HG02981 (cell line): ENCODE data around the gene ADGRL2.

ENCODE experiments used
- ATAC-seq: cut with Tn5 transposase; IDR thresholded peaks from one replicate; pipeline ENCODE4 v1.9.1; 2021; ENCODE audit warnings: mild to moderate bottlenecking, moderate library complexity; ENCODE audit not compliant: unreplicated experiment

Gene ADGRL2

GRCh38 chr1:81899214-81899821 lies 98.6 kb downstream of the ADGRL2 start:
- no peak for ATAC-seq

GRCh38 chr1:81907575-81907974 lies 106.8 kb downstream of the ADGRL2 start:
- ATAC-seq, result no peak

- ATAC-seq, result no peak
These were observed 111.6 kb downstream of the ADGRL2 start for GRCh38 chr1:81912383-81912782.

GRCh38 chr1:81915937-81916336 lies 115.2 kb downstream of the ADGRL2 start:
- no peak for ATAC-seq

GRCh38 chr1:81920245-81920740 lies 119.6 kb downstream of the ADGRL2 start:
- ATAC-seq, result no peak

GRCh38 chr1:81920886-81921285 lies 120.2 kb downstream of the ADGRL2 start:
- ATAC-seq, result no peak

- no peak for ATAC-seq
These were observed 120.6 kb downstream of the ADGRL2 start for GRCh38 chr1:81921344-81921743.

- no peak for ATAC-seq
These were observed 121.2 kb downstream of the ADGRL2 start for GRCh38 chr1:81921851-81922462.

- ATAC-seq, result no peak
These were observed 122.2 kb downstream of the ADGRL2 start for GRCh38 chr1:81922955-81923354.

- no peak for ATAC-seq
These were observed 128.4 kb downstream of the ADGRL2 start for GRCh38 chr1:81929106-81929505.

- no peak for ATAC-seq
These were observed 136.1 kb downstream of the ADGRL2 start for GRCh38 chr1:81936853-81937252.

GRCh38 chr1:81937791-81938450 lies 137.2 kb downstream of the ADGRL2 start:
- ATAC-seq, result no peak

- ATAC-seq, result no peak
These were observed 147.8 kb downstream of the ADGRL2 start for GRCh38 chr1:81948495-81948894.

GRCh38 chr1:81949421-81949820 lies 148.7 kb downstream of the ADGRL2 start:
- ATAC-seq, result no peak

GRCh38 chr1:81950037-81950436 lies 149.3 kb downstream of the ADGRL2 start:
- no peak for ATAC-seq

GRCh38 chr1:81950591-81951244 lies 150.0 kb downstream of the ADGRL2 start:
- ATAC-seq, result no peak

GRCh38 chr1:81954534-81955020 lies 153.8 kb downstream of the ADGRL2 start:
- no peak for ATAC-seq

GRCh38 chr1:81967951-81968350 lies 167.2 kb downstream of the ADGRL2 start:
- ATAC-seq, result no peak

GRCh38 chr1:81970416-81970815 lies 169.7 kb downstream of the ADGRL2 start:
- ATAC-seq, result no peak

GRCh38 chr1:81974222-81974841 lies 173.6 kb downstream of the ADGRL2 start:
- no peak for ATAC-seq
